Activated T-helper 17 cell treated with anti-CD3 and anti-CD28 coated beads, Interleukin-2, amount 50 U/mL, for 72 hours (primary cell): ENCODE results near the gene LCLAT1. TPM values are rescaled to one million over a fixed set of nuclear protein-coding genes. Genes with fewer than 3 reads are reported as not detected.
"Not testable (repeated sequence)": the region's sequence is repeated elsewhere in the genome, so short reads cannot be mapped to it uniquely, and the experiment has no call there.

Experiments
- ATAC-seq: fragments of 150-1000 bp; cut with Tn5 transposase; replicated peaks from 2 replicates; pipeline ENCODE4 v1.10.0; 2021; ENCODE audit warnings: mild to moderate bottlenecking, moderate library complexity
- H3K27ac Mint-ChIP-seq: one replicate; pipeline ENCODE4 v1.8.0; 2022; ENCODE audit warnings: mixed read lengths
- H3K27me3 Mint-ChIP-seq: one replicate; pipeline ENCODE4 v1.8.0; 2022; ENCODE audit warnings: mixed read lengths
- H3K36me3 Mint-ChIP-seq: one replicate; pipeline ENCODE4 v1.8.0; 2022; ENCODE audit warnings: low read depth, mild to moderate bottlenecking, mixed read lengths
- H3K4me1 Mint-ChIP-seq: one replicate; pipeline ENCODE4 v1.8.0; 2022; ENCODE audit warnings: mixed read lengths
- H3K4me3 Mint-ChIP-seq: one replicate; pipeline ENCODE4 v1.8.0; 2022; ENCODE audit warnings: mild to moderate bottlenecking, mixed read lengths
- H3K9me3 Mint-ChIP-seq: one replicate; pipeline ENCODE4 v1.8.0; 2022; ENCODE audit warnings: mixed read lengths
- total RNA-seq, 2 donors: library from RNA; stranded (reverse); gene quantifications; one replicate each; pipeline ENCODE4 v1.2.3, GENCODE V29; 2022

LCLAT1 gene
- total RNA-seq, 2 donors from 2014 or later = 14.5 to 18.0 TPM

GRCh38 chr2:30614227-30614626 is 167.2 kb downstream of the LCLAT1 start:
- H3K27me3 Mint-ChIP-seq, H3K4me1 Mint-ChIP-seq, ATAC-seq: not testable (repeated sequence)

GRCh38 chr2:30615926-30616325 is 168.9 kb downstream of the LCLAT1 start:
- Mint-ChIP-seq H3K4me1 (peaks cover 4% of the 10 kb centered on the region), H3K27ac (no peak overlapping the region)

More at GRCh38 chr2:30614227-30614626, 167.2 kb downstream of the LCLAT1 start:
- not testable (repeated sequence) for H3K36me3 Mint-ChIP-seq, H3K4me3 Mint-ChIP-seq, H3K27ac Mint-ChIP-seq, H3K9me3 Mint-ChIP-seq

GRCh38 chr2:30620102-30620501 is 173.1 kb downstream of the LCLAT1 start:
- Mint-ChIP-seq H3K36me3 (peaks cover 13% of the 10 kb centered on the region), H3K9me3 (no peaks in the 10 kb centered on the region), H3K4me1 (peaks cover 3% of the 10 kb centered on the region), H3K4me3 (no peak overlapping the region), H3K27me3 (no peaks in the 10 kb centered on the region), H3K27ac (no peak overlapping the region)
- ATAC-seq = no peak

More at GRCh38 chr2:30615926-30616325, 168.9 kb downstream of the LCLAT1 start:
- Mint-ChIP-seq H3K9me3 (no peaks in the 10 kb centered on the region), H3K36me3 (peaks cover 6% of the 10 kb centered on the region), H3K4me3 (no peak overlapping the region), H3K27me3 (no peaks in the 10 kb centered on the region)
- no peak for ATAC-seq

- no peak overlapping the region for H3K4me3 Mint-ChIP-seq
- H3K27ac Mint-ChIP-seq = no peak overlapping the region
- no peak for ATAC-seq
- H3K27me3 Mint-ChIP-seq = no peaks in the 10 kb centered on the region
- peaks cover 7% of the 10 kb centered on the region for H3K36me3 Mint-ChIP-seq
- H3K4me1 Mint-ChIP-seq = peaks cover 18% of the 10 kb centered on the region
- no peaks in the 10 kb centered on the region for H3K9me3 Mint-ChIP-seq
Measured at GRCh38 chr2:30621836-30622235, 174.8 kb downstream of the LCLAT1 start.

GRCh38 chr2:30622452-30622851 is 175.4 kb downstream of the LCLAT1 start:
- Mint-ChIP-seq H3K36me3 (peaks cover 7% of the 10 kb centered on the region), H3K27ac (peak overlapping the region; percentile 45), H3K4me1 (peaks cover 18% of the 10 kb centered on the region), H3K27me3 (no peaks in the 10 kb centered on the region), H3K9me3 (no peaks in the 10 kb centered on the region), H3K4me3 (no peak overlapping the region)
- no peak for ATAC-seq

GRCh38 chr2:30625276-30625675 is 178.2 kb downstream of the LCLAT1 start:
- no peaks in the 10 kb centered on the region for H3K9me3 Mint-ChIP-seq
- no peak for ATAC-seq
- no peak overlapping the region for H3K27ac Mint-ChIP-seq
- H3K36me3 Mint-ChIP-seq = peaks cover 7% of the 10 kb centered on the region
- no peak overlapping the region for H3K4me3 Mint-ChIP-seq
- H3K27me3 Mint-ChIP-seq = no peaks in the 10 kb centered on the region
- peaks cover 18% of the 10 kb centered on the region for H3K4me1 Mint-ChIP-seq

- H3K27ac Mint-ChIP-seq = peak overlapping the region; percentile 68
- no peaks in the 10 kb centered on the region for H3K27me3 Mint-ChIP-seq
- no peak overlapping the region for H3K4me3 Mint-ChIP-seq
- ATAC-seq = peak; percentile 48
- H3K36me3 Mint-ChIP-seq = peaks cover 7% of the 10 kb centered on the region
- no peaks in the 10 kb centered on the region for H3K9me3 Mint-ChIP-seq
- H3K4me1 Mint-ChIP-seq = peaks cover 18% of the 10 kb centered on the region
Measured at GRCh38 chr2:30625701-30626100, 178.7 kb downstream of the LCLAT1 start.

GRCh38 chr2:30626397-30626796 is 179.4 kb downstream of the LCLAT1 start:
- no peak for ATAC-seq
- Mint-ChIP-seq H3K9me3 (no peaks in the 10 kb centered on the region), H3K27ac (peak overlapping the region; percentile 68), H3K4me3 (no peak overlapping the region), H3K36me3 (peaks cover 3% of the 10 kb centered on the region), H3K4me1 (peaks cover 18% of the 10 kb centered on the region), H3K27me3 (no peaks in the 10 kb centered on the region)

GRCh38 chr2:30627151-30627550 is 180.1 kb downstream of the LCLAT1 start:
- ATAC-seq = no peak
- peaks cover 18% of the 10 kb centered on the region for H3K4me1 Mint-ChIP-seq
- H3K36me3 Mint-ChIP-seq = no peaks in the 10 kb centered on the region
- no peaks in the 10 kb centered on the region for H3K9me3 Mint-ChIP-seq
- H3K27me3 Mint-ChIP-seq = no peaks in the 10 kb centered on the region
- no peak overlapping the region for H3K4me3 Mint-ChIP-seq
- no peak overlapping the region for H3K27ac Mint-ChIP-seq

- ATAC-seq = no peak
- H3K4me3 Mint-ChIP-seq = no peak overlapping the region
- no peaks in the 10 kb centered on the region for H3K27me3 Mint-ChIP-seq
- no peak overlapping the region for H3K27ac Mint-ChIP-seq
- H3K9me3 Mint-ChIP-seq = no peaks in the 10 kb centered on the region
- H3K4me1 Mint-ChIP-seq = peaks cover 18% of the 10 kb centered on the region
- H3K36me3 Mint-ChIP-seq = no peaks in the 10 kb centered on the region
Measured at GRCh38 chr2:30628341-30628740, 181.3 kb downstream of the LCLAT1 start.

- Mint-ChIP-seq H3K4me1 (peaks cover 17% of the 10 kb centered on the region), H3K9me3 (no peaks in the 10 kb centered on the region), H3K36me3 (no peaks in the 10 kb centered on the region), H3K4me3 (no peak overlapping the region), H3K27ac (no peak overlapping the region), H3K27me3 (no peaks in the 10 kb centered on the region)
- no peak for ATAC-seq
Measured at GRCh38 chr2:30629866-30630265, 182.8 kb downstream of the LCLAT1 start.

GRCh38 chr2:30631051-30631671 is 184.1 kb downstream of the LCLAT1 start:
- peak; percentile 44 for ATAC-seq
- Mint-ChIP-seq H3K9me3 (no peaks in the 10 kb centered on the region), H3K36me3 (no peaks in the 10 kb centered on the region), H3K4me3 (no peak overlapping the region), H3K27me3 (no peaks in the 10 kb centered on the region), H3K4me1 (peaks cover 6% of the 10 kb centered on the region), H3K27ac (no peak overlapping the region)

GRCh38 chr2:30633039-30633438 is 186.0 kb downstream of the LCLAT1 start:
- ATAC-seq = no peak
- no peak overlapping the region for H3K27ac Mint-ChIP-seq
- no peaks in the 10 kb centered on the region for H3K36me3 Mint-ChIP-seq
- no peaks in the 10 kb centered on the region for H3K4me1 Mint-ChIP-seq
- no peak overlapping the region for H3K4me3 Mint-ChIP-seq
- no peaks in the 10 kb centered on the region for H3K27me3 Mint-ChIP-seq
- no peaks in the 10 kb centered on the region for H3K9me3 Mint-ChIP-seq

- peaks cover 17% of the 10 kb centered on the region for H3K36me3 Mint-ChIP-seq
- no peak overlapping the region for H3K4me3 Mint-ChIP-seq
- H3K27me3 Mint-ChIP-seq = no peaks in the 10 kb centered on the region
- H3K4me1 Mint-ChIP-seq = no peaks in the 10 kb centered on the region
- H3K9me3 Mint-ChIP-seq = no peaks in the 10 kb centered on the region
- H3K27ac Mint-ChIP-seq = no peak overlapping the region
- no peak for ATAC-seq
Measured at GRCh38 chr2:30636311-30636710, 189.3 kb downstream of the LCLAT1 start.

- Mint-ChIP-seq H3K9me3 (no peaks in the 10 kb centered on the region), H3K36me3 (peaks cover 28% of the 10 kb centered on the region), H3K27ac (peak overlapping the region; percentile 45), H3K27me3 (no peaks in the 10 kb centered on the region), H3K4me1 (no peaks in the 10 kb centered on the region), H3K4me3 (no peak overlapping the region)
- ATAC-seq = no peak
Measured at GRCh38 chr2:30639836-30640235, 192.8 kb downstream of the LCLAT1 start.
